Renal pelvis (tissue), 4 donors: ENCODE results near the gene PRSS2. TPM values are rescaled to one million over a fixed set of nuclear protein-coding genes. Genes with fewer than 3 reads are reported as not detected.

ENCODE experiments used
- DNase-seq: peaks from one replicate; pipeline ENCODE4 v3.0.0-alpha.2; 2013
- polyA plus RNA-seq, 3 donors: library from polyadenylated mRNA; unstranded; fragments of 120-200 nt; gene quantifications; one replicate each; pipeline ENCODE4 v1.2.1, GENCODE V29; 2013; ENCODE audit not compliant: insufficient read length in 3 of 3

Gene PRSS2
- polyA plus RNA-seq, 3 donors: not detected

DNA sequence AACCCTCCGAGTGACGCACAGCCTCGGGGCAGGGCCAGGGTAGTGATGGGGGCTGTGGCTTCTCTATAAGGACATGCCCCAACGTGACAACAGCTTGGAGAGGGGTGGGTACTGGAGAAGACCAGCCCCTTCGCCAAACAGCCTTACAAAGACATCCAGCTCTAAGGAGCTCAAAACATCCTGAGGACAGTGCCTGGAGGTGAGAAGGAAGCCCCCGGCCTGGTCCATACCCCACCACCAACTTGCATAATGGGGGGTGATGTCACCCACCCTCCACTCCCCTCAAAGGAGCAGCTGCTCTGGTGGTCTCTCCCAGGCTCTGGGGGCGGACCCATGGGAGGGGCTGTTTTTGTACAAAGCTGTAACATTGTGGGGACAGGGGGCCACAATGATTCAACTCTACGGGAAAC is 15.1 kb downstream of the PRSS2 start:
- DNase-seq: no peak

DNA sequence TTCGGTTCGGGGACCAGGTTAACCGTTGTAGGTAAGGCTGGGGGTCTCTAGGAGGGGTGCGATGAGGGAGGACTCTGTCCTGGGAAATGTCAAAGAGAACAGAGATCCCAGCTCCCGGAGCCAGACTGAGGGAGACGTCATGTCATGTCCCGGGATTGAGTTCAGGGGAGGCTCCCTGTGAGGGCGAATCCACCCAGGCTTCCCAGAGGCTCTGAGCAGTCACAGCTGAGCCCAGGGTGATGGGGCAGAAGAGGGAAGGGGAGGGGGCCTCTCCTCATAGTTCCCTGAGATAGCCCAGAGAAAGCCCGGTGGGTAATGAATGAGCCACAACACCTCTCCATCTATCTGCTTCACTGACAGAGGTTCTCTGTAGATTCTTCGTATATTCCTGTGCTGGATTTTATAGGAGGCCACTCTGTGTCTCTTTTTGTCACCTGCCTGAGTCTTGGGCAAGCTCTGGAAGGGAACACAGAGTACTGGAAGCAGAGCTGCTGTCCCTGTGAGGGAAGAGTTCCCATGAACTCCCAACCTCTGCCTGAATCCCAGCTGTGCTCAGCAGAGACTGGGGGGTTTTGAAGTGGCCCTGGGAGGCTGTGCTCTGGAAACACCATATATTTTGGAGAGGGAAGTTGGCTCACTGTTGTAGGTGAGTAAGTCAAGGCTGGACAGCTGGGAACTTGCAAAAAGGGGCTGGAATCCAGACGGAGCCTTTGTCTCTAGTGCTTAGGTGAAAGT is 16.4 kb downstream of the PRSS2 start:
- DNase-seq: no peak

DNA sequence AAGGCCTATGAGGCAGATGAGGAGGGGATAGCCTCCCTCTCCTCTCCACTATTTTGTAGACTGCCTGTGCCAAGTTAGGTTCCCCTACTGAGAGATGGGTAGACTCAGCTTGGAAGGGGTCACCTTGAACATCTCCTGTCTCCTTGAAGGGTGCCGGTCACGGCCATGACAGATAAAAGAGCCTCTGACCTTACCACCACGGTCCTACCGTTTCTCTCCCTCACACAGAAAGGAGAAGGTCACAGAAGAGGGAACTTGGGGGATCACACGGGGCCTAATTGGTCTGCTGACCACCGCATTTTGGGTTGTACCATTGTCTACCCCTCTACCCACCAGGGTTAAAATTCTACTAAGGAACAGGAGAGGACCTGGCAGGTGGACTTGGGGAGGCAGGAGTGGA is 17.0 kb downstream of the PRSS2 start:
- no peak for DNase-seq

DNA sequence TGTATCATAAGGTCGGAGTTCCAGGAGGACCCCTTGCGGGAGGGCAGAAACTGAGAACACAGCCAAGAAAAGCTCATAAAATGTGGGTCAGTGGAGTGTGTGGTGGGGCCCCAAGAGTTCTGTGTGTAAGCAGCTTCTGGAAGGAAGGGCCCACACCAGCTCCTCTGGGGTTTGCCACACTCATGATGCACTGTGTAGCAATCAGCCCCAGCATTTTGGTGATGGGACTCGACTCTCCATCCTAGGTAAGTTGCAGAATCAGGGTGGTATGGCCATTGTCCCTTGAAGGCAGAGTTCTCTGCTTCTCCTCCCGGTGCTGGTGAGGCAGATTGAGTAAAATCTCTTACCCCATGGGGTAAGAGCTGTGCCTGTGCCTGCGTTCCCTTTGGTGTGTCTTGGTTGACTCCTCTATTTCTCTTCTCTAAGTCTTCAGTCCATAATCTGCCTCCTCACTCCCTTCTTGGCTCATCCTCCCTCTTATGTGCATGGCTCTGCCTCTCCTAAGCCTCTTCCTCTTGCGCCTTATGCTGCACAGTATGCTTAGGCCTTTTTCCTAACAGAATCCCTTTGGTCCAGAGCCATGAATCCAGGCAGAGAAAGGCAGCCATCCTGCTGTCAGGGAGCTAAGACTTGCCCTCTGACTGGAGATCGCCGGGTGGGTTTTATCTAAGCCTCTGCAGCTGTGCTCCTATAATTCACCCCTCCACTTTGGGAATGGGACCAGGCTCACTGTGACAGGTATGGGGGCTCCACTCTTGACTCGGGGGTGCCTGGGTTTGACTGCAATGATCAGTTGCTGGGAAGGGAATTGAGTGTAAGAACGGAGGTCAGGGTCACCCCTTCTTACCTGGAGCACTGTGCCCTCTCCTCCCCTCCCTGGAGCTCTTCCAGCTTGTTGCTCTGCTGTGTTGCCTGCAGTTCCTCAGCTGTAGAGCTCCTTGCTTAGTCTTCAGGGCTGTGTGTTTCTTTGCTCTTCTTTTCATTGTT is 17.8 kb downstream of the PRSS2 start:
- DNase-seq: no peak

DNA sequence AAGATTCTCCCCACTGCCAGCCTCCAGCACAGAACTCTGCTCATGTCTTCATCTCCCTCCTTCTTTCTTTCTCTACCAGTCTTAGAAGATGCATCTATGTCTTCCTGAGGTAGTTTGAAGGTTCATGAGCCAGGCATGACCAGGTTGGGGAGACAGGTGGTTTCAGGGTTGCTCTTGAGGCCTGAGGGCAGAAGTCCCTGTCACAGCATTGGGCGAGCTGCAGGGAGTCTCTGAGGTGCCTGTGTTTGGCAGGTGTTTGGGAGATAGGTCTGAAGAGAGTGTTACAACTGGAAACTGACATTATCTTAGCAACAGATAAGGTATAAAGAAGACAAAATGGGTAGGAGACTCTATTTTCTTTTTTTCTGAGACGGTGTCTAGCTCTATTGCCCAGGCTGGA is 18.7 kb downstream of the PRSS2 start:
- DNase-seq: no peak

DNA sequence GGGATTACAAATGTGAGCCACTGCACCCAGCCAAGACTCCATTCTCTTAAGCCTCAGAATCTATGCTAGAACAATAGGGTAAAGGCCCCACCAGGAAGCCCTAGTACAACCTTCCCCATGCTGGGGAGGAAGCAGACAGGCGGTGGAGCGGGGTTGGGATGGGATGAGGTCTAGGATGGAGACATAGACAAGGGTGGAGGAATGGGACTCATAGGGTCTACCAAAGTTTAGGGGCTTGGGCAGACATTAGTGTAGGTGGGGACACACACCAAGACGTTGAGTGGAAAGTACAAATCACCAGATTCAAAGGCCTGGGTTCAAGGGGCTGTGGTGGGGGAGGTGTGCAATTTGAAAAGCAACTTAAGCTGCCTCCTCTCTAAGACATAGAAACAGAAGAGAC is 19.3 kb downstream of the PRSS2 start:
- DNase-seq: no peak

DNA sequence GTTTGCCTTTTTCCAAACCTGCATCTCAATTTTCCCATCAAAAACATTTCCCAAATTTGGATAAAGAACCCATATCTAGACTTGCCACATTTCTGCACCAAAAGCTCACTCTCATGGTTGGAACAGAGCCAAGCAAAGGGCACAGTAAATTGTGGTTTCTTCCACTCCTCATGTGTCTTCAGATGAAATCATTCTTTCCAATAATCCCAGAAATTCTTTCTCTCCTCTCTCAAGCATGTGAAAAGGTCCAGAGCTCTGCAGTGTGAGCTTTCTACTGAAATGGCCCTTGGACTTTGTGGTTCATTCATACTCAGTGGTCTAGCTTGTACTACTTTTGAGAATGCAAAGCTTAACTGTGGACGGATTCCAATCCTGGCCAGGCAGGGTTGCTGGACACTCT is 19.8 kb downstream of the PRSS2 start:
- DNase-seq: no peak

DNA sequence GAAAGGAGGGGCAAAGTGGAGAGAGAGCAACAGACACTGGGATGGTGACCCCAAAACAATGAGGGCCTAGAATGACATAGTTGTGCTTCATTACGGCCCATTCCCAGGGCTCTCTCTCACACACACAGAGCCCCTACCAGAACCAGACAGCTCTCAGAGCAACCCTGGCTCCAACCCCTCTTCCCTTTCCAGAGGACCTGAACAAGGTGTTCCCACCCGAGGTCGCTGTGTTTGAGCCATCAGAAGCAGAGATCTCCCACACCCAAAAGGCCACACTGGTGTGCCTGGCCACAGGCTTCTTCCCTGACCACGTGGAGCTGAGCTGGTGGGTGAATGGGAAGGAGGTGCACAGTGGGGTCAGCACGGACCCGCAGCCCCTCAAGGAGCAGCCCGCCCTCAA is 20.7 kb downstream of the PRSS2 start:
- no peak for DNase-seq

DNA sequence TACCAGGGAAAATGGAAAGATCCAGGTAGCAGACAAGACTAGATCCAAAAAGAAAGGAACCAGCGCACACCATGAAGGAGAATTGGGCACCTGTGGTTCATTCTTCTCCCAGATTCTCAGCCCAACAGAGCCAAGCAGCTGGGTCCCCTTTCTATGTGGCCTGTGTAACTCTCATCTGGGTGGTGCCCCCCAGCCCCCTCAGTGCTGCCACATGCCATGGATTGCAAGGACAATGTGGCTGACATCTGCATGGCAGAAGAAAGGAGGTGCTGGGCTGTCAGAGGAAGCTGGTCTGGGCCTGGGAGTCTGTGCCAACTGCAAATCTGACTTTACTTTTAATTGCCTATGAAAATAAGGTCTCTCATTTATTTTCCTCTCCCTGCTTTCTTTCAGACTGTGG is 21.4 kb downstream of the PRSS2 start:
- no peak for DNase-seq

DNA sequence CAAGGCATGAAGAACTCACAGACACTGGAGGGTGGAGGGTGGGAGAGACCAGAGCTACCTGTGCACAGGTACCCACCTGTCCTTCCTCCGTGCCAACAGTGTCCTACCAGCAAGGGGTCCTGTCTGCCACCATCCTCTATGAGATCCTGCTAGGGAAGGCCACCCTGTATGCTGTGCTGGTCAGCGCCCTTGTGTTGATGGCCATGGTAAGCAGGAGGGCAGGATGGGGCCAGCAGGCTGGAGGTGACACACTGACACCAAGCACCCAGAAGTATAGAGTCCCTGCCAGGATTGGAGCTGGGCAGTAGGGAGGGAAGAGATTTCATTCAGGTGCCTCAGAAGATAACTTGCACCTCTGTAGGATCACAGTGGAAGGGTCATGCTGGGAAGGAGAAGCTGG is 21.8 kb downstream of the PRSS2 start:
- no peak for DNase-seq

DNA sequence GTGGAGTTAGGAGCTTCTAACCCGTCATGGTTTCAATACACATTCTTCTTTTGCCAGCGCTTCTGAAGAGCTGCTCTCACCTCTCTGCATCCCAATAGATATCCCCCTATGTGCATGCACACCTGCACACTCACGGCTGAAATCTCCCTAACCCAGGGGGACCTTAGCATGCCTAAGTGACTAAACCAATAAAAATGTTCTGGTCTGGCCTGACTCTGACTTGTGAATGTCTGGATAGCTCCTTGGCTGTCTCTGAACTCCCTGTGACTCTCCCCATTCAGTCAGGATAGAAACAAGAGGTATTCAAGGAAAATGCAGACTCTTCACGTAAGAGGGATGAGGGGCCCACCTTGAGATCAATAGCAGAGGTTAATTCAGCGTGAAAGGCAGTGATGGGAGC is 22.4 kb downstream of the PRSS2 start:
- DNase-seq: no peak

DNA sequence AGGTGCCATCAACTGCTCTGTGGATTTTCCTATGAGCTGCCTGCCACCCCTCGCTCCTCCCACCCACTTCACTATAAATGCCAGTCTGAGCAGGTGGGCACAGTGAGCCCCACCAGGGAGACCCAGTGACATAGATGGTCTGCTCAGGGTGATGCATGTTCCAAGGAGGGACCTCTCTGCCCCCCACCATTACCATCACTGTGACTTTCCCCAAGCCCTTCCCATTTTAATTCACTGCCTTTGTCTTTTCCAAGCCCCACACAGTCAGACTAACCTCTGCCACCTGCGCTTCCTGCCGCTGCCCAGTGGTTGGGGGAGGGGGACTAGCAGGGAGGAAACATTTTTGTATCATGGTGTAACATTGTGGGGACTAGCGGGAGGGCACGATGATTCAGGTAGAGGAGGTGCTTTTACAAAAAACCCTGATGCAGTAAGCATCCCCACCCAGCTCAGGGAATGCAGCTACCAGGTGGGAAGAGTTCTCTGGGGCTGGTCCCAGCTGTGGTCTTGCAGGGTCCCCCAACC is 24.6 kb downstream of the PRSS2 start:
- no peak for DNase-seq

DNA sequence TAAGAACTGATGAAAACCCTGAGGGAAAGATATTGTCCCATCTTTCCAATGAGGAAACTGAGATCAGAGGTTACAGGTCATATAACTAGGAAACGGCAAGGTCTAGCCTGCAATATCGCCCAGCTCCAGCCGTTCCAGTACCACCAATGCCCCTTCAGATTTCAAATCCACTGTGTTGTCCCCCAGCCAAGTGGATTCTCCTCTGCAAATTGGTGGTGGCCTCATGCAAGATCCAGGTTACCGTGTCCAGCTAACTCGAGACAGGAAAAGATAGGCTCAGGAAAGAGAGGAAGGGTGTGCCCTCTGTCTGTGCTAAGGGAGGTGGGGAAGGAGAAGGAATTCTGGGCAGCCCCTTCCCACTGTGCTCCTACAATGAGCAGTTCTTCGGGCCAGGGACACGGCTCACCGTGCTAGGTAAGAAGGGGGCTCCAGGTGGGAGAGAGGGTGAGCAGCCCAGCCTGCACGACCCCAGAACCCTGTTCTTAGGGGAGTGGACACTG is 25.3 kb downstream of the PRSS2 start:
- DNase-seq: no peak

DNA sequence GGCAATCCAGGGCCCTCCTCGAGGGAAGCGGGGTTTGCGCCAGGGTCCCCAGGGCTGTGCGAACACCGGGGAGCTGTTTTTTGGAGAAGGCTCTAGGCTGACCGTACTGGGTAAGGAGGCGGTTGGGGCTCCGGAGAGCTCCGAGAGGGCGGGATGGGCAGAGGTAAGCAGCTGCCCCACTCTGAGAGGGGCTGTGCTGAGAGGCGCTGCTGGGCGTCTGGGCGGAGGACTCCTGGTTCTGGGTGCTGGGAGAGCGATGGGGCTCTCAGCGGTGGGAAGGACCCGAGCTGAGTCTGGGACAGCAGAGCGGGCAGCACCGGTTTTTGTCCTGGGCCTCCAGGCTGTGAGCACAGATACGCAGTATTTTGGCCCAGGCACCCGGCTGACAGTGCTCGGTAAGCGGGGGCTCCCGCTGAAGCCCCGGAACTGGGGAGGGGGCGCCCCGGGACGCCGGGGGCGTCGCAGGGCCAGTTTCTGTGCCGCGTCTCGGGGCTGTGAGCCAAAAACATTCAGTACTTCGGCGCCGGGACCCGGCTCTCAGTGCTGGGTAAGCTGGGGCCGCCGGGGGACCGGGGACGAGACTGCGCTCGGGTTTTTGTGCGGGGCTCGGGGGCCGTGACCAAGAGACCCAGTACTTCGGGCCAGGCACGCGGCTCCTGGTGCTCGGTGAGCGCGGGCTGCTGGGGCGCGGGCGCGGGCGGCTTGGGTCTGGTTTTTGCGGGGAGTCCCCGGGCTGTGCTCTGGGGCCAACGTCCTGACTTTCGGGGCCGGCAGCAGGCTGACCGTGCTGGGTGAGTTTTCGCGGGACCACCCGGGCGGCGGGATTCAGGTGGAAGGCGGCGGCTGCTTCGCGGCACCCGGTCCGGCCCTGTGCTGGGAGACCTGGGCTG is 26.0 kb downstream of the PRSS2 start:
- DNase-seq: no peak

DNA sequence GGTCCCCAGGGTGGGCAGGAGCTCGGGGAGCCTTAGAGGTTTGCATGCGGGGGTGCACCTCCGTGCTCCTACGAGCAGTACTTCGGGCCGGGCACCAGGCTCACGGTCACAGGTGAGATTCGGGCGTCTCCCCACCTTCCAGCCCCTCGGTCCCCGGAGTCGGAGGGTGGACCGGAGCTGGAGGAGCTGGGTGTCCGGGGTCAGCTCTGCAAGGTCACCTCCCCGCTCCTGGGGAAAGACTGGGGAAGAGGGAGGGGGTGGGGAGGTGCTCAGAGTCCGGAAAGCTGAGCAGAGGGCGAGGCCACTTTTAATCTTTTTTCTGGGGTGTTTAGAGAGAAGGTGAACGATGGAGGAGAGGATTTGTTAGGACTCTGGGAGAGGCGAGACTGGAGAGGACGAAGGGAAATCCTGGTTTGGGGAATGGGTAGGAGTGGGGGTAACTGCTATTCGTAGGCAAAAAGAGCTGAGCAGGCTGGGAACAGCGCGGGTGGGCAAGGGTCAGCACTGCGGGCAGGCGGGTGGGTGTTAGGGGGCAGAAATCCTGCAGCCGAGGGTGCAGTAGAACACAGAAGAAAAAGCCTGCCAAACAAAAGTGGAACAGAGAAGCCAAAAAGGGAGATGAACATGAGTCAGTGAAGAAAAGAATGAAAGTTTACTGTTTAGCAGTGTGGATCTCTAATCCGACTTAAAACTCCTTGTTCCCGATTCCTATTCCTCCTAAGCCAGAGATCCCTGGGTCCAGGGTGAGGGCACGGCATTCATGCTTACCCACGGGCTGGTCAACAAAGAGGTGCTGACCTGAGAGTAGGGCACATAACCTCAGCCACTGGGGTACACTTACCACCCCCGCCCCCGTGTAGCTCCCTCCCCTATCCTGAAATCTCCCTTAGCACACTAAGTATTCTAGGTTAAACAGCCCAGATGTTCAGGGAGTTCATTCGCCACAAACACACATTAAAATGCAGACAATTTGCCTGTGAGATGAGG is 26.9 kb downstream of the PRSS2 start:
- no peak for DNase-seq

DNA sequence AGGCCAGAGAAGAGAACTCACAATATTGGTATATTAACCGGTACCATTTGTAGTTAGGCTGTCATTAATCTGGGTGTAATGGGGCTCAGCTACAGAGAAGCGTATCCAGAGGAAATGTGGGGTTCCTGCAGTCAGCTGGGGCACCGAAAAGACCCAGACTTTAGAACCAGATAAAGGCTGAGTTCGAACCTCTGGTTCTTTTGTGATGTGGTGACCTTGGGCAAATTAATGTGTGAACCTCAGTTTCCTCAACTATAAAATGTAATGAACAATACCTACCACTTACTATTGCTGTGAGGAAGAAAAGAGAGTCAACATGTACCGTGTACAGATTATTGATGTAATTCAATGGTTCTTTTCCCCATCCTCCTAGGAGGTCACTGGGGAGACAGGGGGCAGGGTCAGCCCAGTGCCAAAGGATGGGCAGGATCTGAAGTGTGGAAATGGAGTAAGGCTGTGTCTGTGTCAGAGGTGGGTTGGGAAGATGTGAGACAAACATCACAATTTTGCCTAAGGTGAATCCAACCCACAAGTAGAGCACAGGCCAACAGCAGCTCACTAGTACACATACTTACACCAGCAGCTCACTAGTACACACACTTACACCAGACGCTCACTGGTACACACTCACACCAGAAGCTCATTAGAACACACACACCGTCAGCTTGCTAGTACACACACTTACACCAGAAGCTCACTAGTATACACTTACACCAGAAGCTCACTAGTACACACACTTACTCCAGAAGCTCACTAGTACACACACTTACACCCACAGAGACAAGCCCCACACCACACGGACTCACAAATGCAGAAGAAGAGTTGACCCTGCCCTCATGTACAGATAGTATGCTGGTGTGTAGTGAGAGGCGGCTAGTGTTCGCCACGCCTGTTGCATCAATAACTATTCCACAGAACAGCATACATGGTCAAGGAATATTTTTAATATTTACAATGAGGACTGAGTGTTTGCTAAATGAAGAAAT is 28.0 kb downstream of the PRSS2 start:
- no peak for DNase-seq

DNA sequence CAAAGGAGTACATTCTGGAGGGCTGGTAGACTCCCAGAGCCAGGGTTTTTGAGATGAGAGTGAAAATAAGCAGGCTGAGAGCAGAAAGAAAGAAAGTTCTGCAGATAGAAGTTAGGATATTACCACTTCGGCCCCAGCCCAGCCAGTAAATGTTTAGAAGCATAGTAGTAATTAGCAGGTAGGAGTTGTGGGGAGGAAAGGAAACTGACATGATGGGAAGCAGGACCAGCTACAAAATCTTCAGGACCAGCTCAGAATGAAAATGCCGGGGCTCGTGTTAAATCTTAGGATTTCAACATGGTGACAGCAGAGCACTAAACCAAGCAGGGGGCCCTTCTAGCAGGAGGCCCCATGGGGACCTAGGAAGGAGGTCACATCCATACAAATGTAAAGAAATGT is 28.7 kb downstream of the PRSS2 start:
- no peak for DNase-seq

DNA sequence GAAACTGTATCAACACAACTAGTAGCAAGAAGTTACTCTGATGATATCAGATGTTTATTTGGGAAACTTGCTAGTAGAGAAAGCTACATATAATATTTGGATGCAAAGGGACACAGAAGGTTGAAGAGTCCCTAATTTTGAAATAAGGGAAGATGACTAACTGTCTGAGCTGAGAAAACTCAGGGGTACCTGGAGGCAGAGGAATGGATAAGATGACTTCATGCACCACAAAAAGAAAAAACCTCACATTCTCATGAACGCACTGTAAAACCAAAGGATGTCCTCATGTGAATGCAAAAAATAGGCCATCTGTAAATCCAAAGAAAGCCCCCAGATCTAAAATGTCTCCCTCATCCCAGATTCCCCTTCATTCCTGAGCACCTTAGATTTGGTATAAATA is 29.3 kb downstream of the PRSS2 start:
- DNase-seq: no peak

DNA sequence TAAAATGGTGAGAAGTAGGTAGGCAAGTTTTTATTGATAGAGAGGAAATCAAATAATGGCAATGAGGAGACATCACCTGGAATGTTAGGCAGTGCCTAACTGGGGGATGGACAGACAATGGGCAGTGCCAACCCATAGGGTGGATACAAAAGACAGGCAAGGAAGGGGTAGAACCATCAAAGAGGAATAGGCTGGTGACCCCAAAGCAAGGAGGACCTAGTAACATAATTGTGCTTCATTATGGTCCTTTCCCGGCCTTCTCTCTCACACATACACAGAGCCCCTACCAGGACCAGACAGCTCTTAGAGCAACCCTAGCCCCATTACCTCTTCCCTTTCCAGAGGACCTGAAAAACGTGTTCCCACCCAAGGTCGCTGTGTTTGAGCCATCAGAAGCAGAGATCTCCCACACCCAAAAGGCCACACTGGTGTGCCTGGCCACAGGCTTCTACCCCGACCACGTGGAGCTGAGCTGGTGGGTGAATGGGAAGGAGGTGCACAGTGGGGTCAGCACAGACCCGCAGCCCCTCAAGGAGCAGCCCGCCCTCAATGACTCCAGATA is 30.0 kb downstream of the PRSS2 start:
- no peak for DNase-seq
